Measurements from ENCODE around the gene G6PC1.
"Not testable (repeated sequence)": the region's sequence is repeated elsewhere in the genome, so short reads cannot be mapped to it uniquely, and the experiment has no call there.

The G6PC1 gene

GRCh38 chr17:42899981-42900380 lies 618 bp upstream of the G6PC1 start:
- not testable (repeated sequence) for H3K9ac ChIP-seq (ENCODE audit: low read length); H4K8ac ChIP-seq (ENCODE audit: low read depth, low read length); H3K4me1 ChIP-seq (ENCODE audit: control insufficient read depth in 1 of 2, insufficient read depth in 2 of 2, low read length in 2 of 2); H2AFZ ChIP-seq (ENCODE audit: insufficient read depth, low read length, poor library complexity); H2BK12ac ChIP-seq (ENCODE audit: low read length); H3K79me1 ChIP-seq (ENCODE audit: low read length); H3K18ac ChIP-seq (ENCODE audit: low read length); H3K9me3 ChIP-seq (ENCODE audit: insufficient read depth, low read depth, low read length); H3K23ac ChIP-seq (ENCODE audit: low read length); H3K4me3 ChIP-seq (ENCODE audit: low read depth, low read length); H3K14ac ChIP-seq (ENCODE audit: low read length); H3K79me2 ChIP-seq (ENCODE audit: control insufficient read depth, insufficient read depth, low read length, poor library complexity); H2BK120ac ChIP-seq (ENCODE audit: insufficient read depth, low read length, poor library complexity); H2BK5ac ChIP-seq (ENCODE audit: low read depth, low read length, poor library complexity); H3K4ac ChIP-seq (ENCODE audit: low read depth, low read length); H4K12ac ChIP-seq (ENCODE audit: low read depth, low read length); H3K27me3 ChIP-seq (ENCODE audit: insufficient read depth, low read length); H4K91ac ChIP-seq (ENCODE audit: low read depth, low read length); H2AK5ac ChIP-seq (ENCODE audit: low read length); H3K27ac ChIP-seq (ENCODE audit: low read depth, low read length); H3K36me3 ChIP-seq (ENCODE audit: control insufficient read depth in 1 of 2, insufficient read depth in 2 of 2, low read length in 2 of 2); H3K4me2 ChIP-seq (ENCODE audit: low read length); DNase-seq
- no CpG with 5 or more reads among the region's 3 CpGs for WGBS (ENCODE audit: extremely low coverage, insufficient coverage, insufficient read length)

- H3K18ac ChIP-seq (ENCODE audit: low read length), result no peak overlapping the region
- no peak overlapping the region for H3K4ac ChIP-seq (ENCODE audit: low read depth, low read length)
- no peak overlapping the region for H2BK12ac ChIP-seq (ENCODE audit: low read length)
- no peak overlapping the region for H3K9ac ChIP-seq (ENCODE audit: low read length)
- no peak overlapping the region for H4K91ac ChIP-seq (ENCODE audit: low read depth, low read length)
- no peak overlapping the region for H3K14ac ChIP-seq (ENCODE audit: low read length)
- H3K27ac ChIP-seq (ENCODE audit: low read depth, low read length), result no peak overlapping the region
- H3K79me1 ChIP-seq (ENCODE audit: low read length), result no peaks in the 10 kb centered on the region
- no peaks in the 10 kb centered on the region for H3K79me2 ChIP-seq (ENCODE audit: control insufficient read depth, insufficient read depth, low read length, poor library complexity)
- H3K4me2 ChIP-seq (ENCODE audit: low read length), result no peak overlapping the region
- H3K27me3 ChIP-seq (ENCODE audit: insufficient read depth, low read length), result no peaks in the 10 kb centered on the region
- no CpG with 5 or more reads among the region's 10 CpGs for WGBS (ENCODE audit: extremely low coverage, insufficient coverage, insufficient read length)
- no peaks in the 10 kb centered on the region for H3K4me1 ChIP-seq (ENCODE audit: control insufficient read depth in 1 of 2, insufficient read depth in 2 of 2, low read length in 2 of 2)
- H2AFZ ChIP-seq (ENCODE audit: insufficient read depth, low read length, poor library complexity), result no peak overlapping the region
- H3K23ac ChIP-seq (ENCODE audit: low read length), result no peak overlapping the region
- H3K9me3 ChIP-seq (ENCODE audit: insufficient read depth, low read depth, low read length), result peaks cover 2% of the 10 kb centered on the region
- no peak overlapping the region for H2BK120ac ChIP-seq (ENCODE audit: insufficient read depth, low read length, poor library complexity)
- no peak overlapping the region for H2BK5ac ChIP-seq (ENCODE audit: low read depth, low read length, poor library complexity)
- no peak overlapping the region for H4K8ac ChIP-seq (ENCODE audit: low read depth, low read length)
- H3K36me3 ChIP-seq (ENCODE audit: control insufficient read depth in 1 of 2, insufficient read depth in 2 of 2, low read length in 2 of 2), result no peaks in the 10 kb centered on the region
- no peak overlapping the region for H4K12ac ChIP-seq (ENCODE audit: low read depth, low read length)
- no peak for DNase-seq
- H2AK5ac ChIP-seq (ENCODE audit: low read length), result no peak overlapping the region
- no peak overlapping the region for H3K4me3 ChIP-seq (ENCODE audit: low read depth, low read length)
These were observed 1.1 kb downstream of the G6PC1 start for GRCh38 chr17:42901535-42902229.

- Histone ChIP-seq H3K4me2 (ENCODE audit: low read length) (no peak overlapping the region), H4K91ac (ENCODE audit: low read depth, low read length) (no peak overlapping the region)
These were observed 3.5 kb downstream of the G6PC1 start for GRCh38 chr17:42904110-42904469.

GRCh38 chr17:42906772-42907446 lies 6.3 kb downstream of the G6PC1 start:
- H3K4me2 ChIP-seq (ENCODE audit: low read length), result no peak overlapping the region
- no peak overlapping the region for H4K12ac ChIP-seq (ENCODE audit: low read depth, low read length)
- no peaks in the 10 kb centered on the region for H3K36me3 ChIP-seq (ENCODE audit: control insufficient read depth in 1 of 2, insufficient read depth in 2 of 2, low read length in 2 of 2)
- H4K91ac ChIP-seq (ENCODE audit: low read depth, low read length), result no peak overlapping the region
- no peak overlapping the region for H3K4me3 ChIP-seq (ENCODE audit: low read depth, low read length)
- no peak overlapping the region for H3K9ac ChIP-seq (ENCODE audit: low read length)
- 100% methylated on average over 2 of the region's 8 CpGs for WGBS (ENCODE audit: extremely low coverage, insufficient coverage, insufficient read length)
- no peaks in the 10 kb centered on the region for H3K27me3 ChIP-seq (ENCODE audit: insufficient read depth, low read length)
- H3K79me1 ChIP-seq (ENCODE audit: low read length), result no peaks in the 10 kb centered on the region
- H2BK5ac ChIP-seq (ENCODE audit: low read depth, low read length, poor library complexity), result no peak overlapping the region
- no peak overlapping the region for H3K4ac ChIP-seq (ENCODE audit: low read depth, low read length)
- no peak for DNase-seq
- peaks cover 2% of the 10 kb centered on the region for H3K9me3 ChIP-seq (ENCODE audit: insufficient read depth, low read depth, low read length)
- H2BK120ac ChIP-seq (ENCODE audit: insufficient read depth, low read length, poor library complexity), result no peak overlapping the region
- H3K14ac ChIP-seq (ENCODE audit: low read length), result no peak overlapping the region
- H2BK12ac ChIP-seq (ENCODE audit: low read length), result no peak overlapping the region
- H3K27ac ChIP-seq (ENCODE audit: low read depth, low read length), result no peak overlapping the region
- H2AK5ac ChIP-seq (ENCODE audit: low read length), result no peak overlapping the region
- H3K79me2 ChIP-seq (ENCODE audit: control insufficient read depth, insufficient read depth, low read length, poor library complexity), result no peaks in the 10 kb centered on the region
- no peak overlapping the region for H4K8ac ChIP-seq (ENCODE audit: low read depth, low read length)
- no peak overlapping the region for H3K18ac ChIP-seq (ENCODE audit: low read length)
- no peaks in the 10 kb centered on the region for H3K4me1 ChIP-seq (ENCODE audit: control insufficient read depth in 1 of 2, insufficient read depth in 2 of 2, low read length in 2 of 2)
- no peak overlapping the region for H2AFZ ChIP-seq (ENCODE audit: insufficient read depth, low read length, poor library complexity)
- H3K23ac ChIP-seq (ENCODE audit: low read length), result no peak overlapping the region

More at GRCh38 chr17:42904110-42904469, 3.5 kb downstream of the G6PC1 start:
- H3K27me3 ChIP-seq (ENCODE audit: insufficient read depth, low read length), result no peaks in the 10 kb centered on the region
- H3K9me3 ChIP-seq (ENCODE audit: insufficient read depth, low read depth, low read length), result no peaks in the 10 kb centered on the region
- H3K27ac ChIP-seq (ENCODE audit: low read depth, low read length), result no peak overlapping the region
- H3K79me1 ChIP-seq (ENCODE audit: low read length), result no peaks in the 10 kb centered on the region
- no peak overlapping the region for H2BK12ac ChIP-seq (ENCODE audit: low read length)
- no peaks in the 10 kb centered on the region for H3K79me2 ChIP-seq (ENCODE audit: control insufficient read depth, insufficient read depth, low read length, poor library complexity)
- no peak overlapping the region for H3K4me3 ChIP-seq (ENCODE audit: low read depth, low read length)
- H3K18ac ChIP-seq (ENCODE audit: low read length), result no peak overlapping the region
- no CpG with 5 or more reads among the region's 6 CpGs for WGBS (ENCODE audit: extremely low coverage, insufficient coverage, insufficient read length)
- H2AK5ac ChIP-seq (ENCODE audit: low read length), result no peak overlapping the region
- no peaks in the 10 kb centered on the region for H3K4me1 ChIP-seq (ENCODE audit: control insufficient read depth in 1 of 2, insufficient read depth in 2 of 2, low read length in 2 of 2)
- H2BK120ac ChIP-seq (ENCODE audit: insufficient read depth, low read length, poor library complexity), result no peak overlapping the region
- H3K9ac ChIP-seq (ENCODE audit: low read length), result no peak overlapping the region
- no peak overlapping the region for H2BK5ac ChIP-seq (ENCODE audit: low read depth, low read length, poor library complexity)
- DNase-seq, result no peak
- no peak overlapping the region for H2AFZ ChIP-seq (ENCODE audit: insufficient read depth, low read length, poor library complexity)
- H3K14ac ChIP-seq (ENCODE audit: low read length), result no peak overlapping the region
- H4K12ac ChIP-seq (ENCODE audit: low read depth, low read length), result no peak overlapping the region
- H3K36me3 ChIP-seq (ENCODE audit: control insufficient read depth in 1 of 2, insufficient read depth in 2 of 2, low read length in 2 of 2), result no peaks in the 10 kb centered on the region
- H3K23ac ChIP-seq (ENCODE audit: low read length), result no peak overlapping the region
- no peak overlapping the region for H4K8ac ChIP-seq (ENCODE audit: low read depth, low read length)
- no peak overlapping the region for H3K4ac ChIP-seq (ENCODE audit: low read depth, low read length)

All from trophoblast cell (in vitro differentiated cells and primary cell).